GM19035 (cell line): Measurements from ENCODE around the gene TBC1D16.

Experiments used
- ATAC-seq: cut with Tn5 transposase; IDR thresholded peaks from one replicate; pipeline ENCODE4 v1.9.1; 2021; ENCODE audit not compliant: unreplicated experiment

The TBC1D16 gene

GRCh38 chr17:79989106-79989835, 46.4 kb downstream of the TBC1D16 start:
- ATAC-seq, result no peak

GRCh38 chr17:79988185-79988971, 47.3 kb downstream of the TBC1D16 start:
- no peak for ATAC-seq

GRCh38 chr17:79987935-79988184, 47.8 kb downstream of the TBC1D16 start:
- ATAC-seq, result no peak

- ATAC-seq, result no peak
Measured at GRCh38 chr17:79987187-79987934, 48.3 kb downstream of the TBC1D16 start.

- ATAC-seq, result no peak
Measured at GRCh38 chr17:79986411-79987186, 49.1 kb downstream of the TBC1D16 start.

- no peak for ATAC-seq
Measured at GRCh38 chr17:79985943-79986391, 49.7 kb downstream of the TBC1D16 start.

- ATAC-seq, result no peak
Measured at GRCh38 chr17:79985361-79985942, 50.2 kb downstream of the TBC1D16 start.

GRCh38 chr17:79984877-79985276, 50.8 kb downstream of the TBC1D16 start:
- no peak for ATAC-seq

GRCh38 chr17:79984045-79984840, 51.4 kb downstream of the TBC1D16 start:
- no peak for ATAC-seq

GRCh38 chr17:79983456-79983855, 52.2 kb downstream of the TBC1D16 start:
- no peak for ATAC-seq

GRCh38 chr17:79982986-79983385, 52.7 kb downstream of the TBC1D16 start:
- no peak for ATAC-seq

- no peak for ATAC-seq
Measured at GRCh38 chr17:79981661-79982101, 54.0 kb downstream of the TBC1D16 start.

- ATAC-seq, result no peak
Measured at GRCh38 chr17:79981090-79981489, 54.6 kb downstream of the TBC1D16 start.

- no peak for ATAC-seq
Measured at GRCh38 chr17:79980246-79981043, 55.2 kb downstream of the TBC1D16 start.

- ATAC-seq, result no peak
Measured at GRCh38 chr17:79979816-79980215, 55.9 kb downstream of the TBC1D16 start.

- no peak for ATAC-seq
Measured at GRCh38 chr17:79979221-79979741, 56.4 kb downstream of the TBC1D16 start.

- ATAC-seq, result no peak
Measured at GRCh38 chr17:79978548-79978855, 57.2 kb downstream of the TBC1D16 start.

GRCh38 chr17:79977708-79978547, 57.7 kb downstream of the TBC1D16 start:
- ATAC-seq, result no peak
